Lung microvascular endothelial cell (primary cell): Measurements from ENCODE around the gene DAPK1. TPM values are rescaled to one million over a fixed set of nuclear protein-coding genes. Genes with fewer than 3 reads are reported as not detected.

ENCODE experiments used
- DNase-seq, 2 donors: peaks; one replicate each; pipeline versions ENCODE4 v3.0.0 to v3.0.0-alpha.2; 2010; ENCODE audit warnings: low read depth in 2 of 2
- total RNA-seq: library from RNA; depleted of rRNA; stranded (reverse); fragments of >200 nt; gene quantifications from 2 replicates; pipeline ENCODE4 v1.2.1, GENCODE V29; 2014

DAPK1 gene
- total RNA-seq, 1 donor from 2014 or later: 36.9 TPM

DNA sequence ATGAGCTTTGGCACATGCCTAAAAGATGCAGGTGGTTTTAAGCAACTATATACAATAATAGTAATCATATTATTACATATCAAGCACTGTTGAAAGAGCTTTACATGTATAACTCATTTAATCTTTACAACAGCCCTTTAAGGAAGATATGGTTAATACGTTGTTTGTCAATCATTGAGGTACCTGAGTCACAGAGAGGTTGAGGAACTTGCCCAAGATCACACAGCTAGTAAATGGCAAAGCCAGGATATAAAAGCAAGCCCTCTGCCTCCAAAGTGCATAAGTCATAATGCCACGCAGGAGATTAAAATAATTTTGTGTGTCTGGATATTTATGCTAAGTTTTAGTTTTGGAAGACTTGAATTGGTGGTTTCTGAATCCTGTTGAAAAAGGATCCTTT lies 90.2 kb downstream of the DAPK1 start:
- DNase-seq: no peak

DNA sequence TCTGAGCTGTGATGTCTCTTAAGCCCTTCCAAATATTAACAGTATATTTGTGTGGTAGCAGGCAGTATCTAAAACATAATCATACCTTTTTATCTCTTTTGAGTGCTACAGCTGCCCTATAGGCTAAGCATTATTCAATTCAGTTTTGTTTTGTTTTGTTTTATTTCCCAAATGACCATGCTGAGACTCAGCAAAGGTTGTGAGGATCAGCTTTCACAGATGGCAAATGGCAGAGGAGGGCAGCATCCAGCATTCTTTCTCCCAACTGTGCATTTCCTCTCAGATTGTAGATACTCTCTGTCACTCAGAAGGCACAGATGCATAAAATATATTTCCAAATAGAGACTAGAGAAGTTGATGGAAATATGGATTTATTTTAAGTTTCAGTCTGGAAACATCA lies 90.7 kb downstream of the DAPK1 start:
- no peak for DNase-seq

DNA sequence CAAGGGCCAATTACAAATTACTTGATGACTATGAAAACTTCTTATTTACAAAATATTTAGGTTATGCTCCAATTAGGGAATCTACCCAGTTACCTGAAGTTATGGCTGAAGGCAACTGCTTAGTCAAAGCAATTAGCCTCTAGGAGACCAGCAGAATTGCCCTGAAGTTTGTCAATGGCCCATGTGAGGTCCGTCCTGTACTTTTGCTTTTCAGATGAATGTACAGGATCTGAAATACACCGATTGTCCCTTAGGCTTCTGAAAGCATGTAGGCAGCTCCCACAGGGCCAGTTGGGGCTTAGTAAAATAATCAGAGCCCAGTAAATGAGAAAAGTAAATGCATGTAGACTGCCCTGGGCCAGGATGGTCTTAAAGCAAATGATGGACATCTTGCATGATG lies 93.3 kb downstream of the DAPK1 start:
- no peak for DNase-seq

DNA sequence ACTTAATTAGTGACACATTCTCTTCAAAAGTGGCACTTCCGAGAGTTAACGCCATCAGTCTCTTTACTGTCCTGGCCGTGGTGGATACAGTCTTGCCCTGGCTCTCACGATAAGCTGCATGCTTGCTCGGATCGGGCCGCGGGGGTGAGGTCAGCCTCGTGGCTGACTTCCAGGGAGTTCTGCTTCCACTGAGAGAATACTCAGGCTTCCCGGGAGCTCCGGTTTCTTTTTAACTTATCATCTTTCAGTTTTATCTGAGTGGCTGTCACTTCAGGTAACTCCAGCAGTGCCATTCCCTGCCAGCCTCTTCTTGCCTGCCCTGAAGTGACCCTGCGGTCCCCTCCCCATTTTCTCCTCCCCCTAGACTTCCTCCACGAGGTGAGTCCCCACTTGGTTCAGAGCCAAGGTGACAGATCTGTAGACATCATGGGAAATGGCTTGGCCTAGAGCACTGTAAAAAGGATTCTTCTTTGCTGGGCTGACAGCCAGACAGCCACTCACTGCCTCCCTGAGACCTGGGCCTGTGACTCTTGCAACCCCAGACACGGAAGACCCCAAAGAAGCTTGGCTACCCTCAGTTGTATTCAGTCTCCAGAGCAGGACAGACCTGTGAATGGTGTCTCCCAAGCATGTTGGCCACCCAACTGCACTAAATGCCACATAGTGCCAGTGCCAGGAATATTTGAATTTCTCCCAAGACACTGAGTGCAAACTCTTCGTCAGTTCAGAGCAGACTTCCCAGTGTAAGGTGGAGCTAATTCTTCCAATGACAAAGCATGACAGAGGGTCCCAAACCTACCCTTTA lies 95.1 kb downstream of the DAPK1 start:
- DNase-seq: peak; percentile 28 to 35

DNA sequence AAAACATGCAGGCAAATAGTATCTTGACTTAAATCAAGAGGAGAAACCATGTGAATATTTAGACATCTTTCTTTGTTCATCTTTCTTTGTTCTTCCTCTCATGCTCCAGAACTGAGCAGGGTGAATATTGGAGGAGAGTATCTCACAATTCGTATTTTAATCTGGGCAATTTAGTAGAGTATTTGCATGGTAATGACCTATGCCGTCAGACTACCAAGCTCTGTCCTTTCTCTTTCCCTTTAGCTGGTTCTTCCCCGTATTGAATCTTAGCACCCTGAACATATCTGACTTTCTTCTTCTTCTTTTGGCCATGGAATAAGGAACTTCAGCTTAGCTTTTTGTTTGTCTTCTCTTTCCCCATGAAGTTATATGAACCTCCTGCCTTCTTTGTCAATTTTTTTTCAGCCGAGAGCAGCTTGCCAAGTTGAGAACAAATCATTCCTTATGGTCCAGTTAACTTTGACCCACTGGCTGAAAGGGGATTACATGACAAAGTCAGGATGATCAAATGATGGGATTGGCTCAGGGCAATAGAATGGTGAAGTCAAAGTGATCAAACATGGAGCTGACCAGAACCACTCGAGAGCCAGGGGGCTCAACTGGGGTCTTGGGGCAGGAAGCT lies 95.8 kb downstream of the DAPK1 start:
- DNase-seq: no peak

DNA sequence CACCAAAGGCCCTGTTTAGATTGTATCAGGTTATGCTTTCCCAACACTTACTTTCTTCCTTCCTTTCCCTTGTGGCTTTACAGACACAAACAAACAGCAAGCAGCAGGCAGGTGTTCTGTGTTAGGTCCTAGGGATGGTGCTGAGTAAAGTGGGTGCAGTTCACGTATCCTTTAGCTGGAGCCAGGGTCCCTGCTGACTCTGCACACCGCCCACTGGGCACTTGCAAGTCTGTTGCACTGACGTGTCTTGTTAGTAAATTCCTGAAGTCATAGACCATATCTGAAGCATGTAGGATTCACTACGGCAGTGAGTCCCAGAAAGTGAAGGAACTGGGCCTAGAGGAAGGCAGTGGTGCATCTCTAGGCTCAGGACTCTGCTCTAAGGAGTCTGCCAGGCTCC lies 96.5 kb downstream of the DAPK1 start:
- no peak for DNase-seq

DNA sequence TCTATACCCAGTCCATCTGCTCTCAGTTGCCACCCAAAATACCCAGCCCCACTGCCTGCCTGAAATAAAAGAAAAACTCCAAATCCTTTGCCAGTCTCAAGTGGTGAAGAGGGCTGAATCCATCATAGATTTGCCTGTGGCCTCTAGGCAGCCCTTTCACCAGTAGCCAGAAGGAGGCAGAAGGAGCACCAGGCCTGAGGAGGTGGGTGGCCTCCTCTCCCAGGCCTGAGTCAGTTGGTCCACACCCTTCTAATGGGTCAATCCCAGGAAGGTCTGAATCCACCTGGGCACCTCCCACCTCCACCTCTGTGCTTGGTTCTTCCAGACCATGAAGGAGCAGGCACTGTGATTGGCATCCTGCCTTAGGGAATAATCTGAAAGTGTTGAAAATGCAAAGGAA lies 97.0 kb downstream of the DAPK1 start:
- no peak for DNase-seq

DNA sequence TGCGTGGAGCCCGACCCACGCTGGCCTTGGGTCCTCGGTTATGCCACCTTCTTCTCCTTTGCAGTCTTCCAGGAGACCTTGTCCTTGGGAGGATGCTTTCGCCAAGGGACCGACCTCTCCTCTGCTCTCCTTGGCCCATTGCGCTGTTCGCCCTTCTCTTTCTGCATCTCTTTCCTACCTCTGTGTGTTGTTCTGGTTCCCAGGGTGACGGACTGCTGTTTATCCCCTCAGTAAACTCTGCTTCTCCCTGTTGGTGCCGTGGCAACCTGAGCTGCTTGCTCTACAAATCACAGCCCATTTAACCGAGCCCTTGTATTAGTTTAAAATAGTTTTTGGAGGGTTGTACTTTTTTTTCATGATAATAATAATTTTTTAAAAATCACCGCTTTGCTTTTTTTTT lies 97.9 kb downstream of the DAPK1 start:
- peak in 1 of 2 donors; percentile 47 for DNase-seq

DNA sequence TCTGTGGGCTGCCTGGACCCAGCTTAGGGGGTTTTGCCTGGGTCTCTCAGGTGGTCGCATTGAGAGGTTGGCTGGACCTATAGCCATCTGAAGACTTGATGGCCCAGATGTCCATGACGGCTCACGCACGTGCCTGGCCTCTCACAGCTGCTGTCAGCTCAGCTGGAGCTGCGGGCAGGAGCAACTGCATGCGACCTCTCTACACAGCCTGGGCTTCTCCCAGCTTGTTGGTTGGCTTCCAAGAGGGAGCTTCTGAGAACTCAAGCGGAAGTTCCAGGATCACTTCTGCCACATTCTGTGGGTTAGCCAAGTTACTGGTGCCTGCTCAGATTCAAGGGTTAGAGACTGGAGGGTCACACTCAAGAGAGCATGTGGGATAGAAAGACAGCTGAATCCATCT lies 99.2 kb downstream of the DAPK1 start:
- no peak for DNase-seq

DNA sequence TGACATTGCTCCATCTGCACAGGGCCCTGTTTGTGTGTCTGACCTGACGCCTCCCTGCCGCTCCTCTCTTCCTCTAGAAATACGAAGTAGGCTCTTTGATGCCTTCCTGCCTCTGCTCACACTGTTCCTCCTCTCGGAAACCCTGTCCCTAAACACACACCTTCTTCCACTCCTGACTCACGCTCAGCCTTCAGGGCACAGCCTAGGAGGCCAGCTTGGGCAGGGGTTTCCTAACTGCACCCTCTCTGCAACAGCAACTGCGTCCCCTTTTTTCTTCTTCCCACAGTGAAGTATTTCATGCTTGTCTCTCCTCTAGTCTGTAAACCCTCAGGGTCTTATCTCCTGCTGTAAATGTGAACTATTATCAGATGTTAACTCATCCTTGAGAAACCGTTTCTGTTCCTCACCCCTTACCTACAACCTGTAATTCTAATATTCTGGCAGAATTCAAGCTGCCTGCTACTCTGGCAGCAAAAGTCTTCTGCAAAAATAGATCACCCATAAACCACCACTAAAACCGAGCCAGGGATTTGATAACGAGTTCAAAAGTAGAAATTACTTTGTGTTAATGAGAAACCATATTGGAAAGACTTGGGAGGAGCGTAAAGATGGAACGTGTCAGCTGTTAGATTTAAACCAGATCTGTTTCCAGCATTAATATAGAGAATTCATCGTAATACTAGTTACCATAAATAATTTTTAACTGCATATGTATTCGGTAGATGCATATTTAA lies 100.2 kb downstream of the DAPK1 start:
- DNase-seq: no peak

DNA sequence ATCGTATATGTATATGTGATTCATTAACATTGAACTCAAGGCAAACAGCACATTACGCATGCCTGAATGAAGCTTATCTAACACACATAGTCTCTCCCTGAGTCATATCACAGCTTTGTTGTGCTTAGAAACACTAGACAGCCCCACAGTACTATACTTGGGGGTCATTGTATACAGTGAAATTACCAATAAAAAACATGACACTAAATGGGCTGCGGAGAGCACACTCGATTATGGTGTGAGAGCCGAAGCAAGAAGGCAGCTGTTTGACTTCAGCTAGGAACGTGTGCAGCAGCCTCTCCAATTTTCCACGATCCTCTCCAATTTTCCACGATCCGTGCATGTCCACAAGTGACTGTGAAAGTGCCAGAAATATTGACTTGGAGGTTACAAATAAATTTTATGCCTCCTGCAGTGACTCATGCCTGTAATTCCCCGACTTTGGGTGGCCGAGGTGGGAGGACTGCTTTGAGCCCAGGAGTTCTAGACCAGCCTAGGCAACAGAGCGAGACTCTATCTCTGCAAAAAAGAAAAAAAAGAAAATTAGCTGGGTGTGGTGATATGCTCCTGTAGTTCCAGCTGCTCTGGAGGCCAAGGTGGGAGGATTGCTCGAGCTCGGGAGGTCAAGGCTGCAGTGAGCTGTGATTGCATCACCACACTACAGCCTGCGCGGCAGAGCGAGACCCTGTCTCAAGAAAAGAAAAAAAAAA lies 102.4 kb downstream of the DAPK1 start:
- DNase-seq: peak; percentile 44 to 88

DNA sequence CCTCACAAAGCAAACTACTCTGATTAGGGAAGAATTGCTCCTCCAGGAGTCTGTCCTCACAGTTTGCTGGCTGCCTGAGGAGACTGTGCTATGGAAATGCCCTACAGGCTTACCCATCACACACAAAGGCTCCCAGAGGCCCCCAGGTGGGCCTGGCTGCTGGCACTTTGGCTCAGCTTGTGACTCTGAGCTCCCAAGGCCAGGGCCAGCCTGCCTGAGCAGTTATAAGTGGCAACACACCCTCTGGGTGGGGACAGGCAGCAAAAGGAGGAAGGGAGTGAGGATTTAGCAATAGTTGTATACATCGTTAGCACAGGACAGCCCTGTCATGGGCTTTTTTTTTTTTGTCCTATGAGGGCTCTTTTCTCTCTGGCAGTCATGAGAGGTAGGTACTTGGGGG lies 103.5 kb downstream of the DAPK1 start:
- DNase-seq: no peak

DNA sequence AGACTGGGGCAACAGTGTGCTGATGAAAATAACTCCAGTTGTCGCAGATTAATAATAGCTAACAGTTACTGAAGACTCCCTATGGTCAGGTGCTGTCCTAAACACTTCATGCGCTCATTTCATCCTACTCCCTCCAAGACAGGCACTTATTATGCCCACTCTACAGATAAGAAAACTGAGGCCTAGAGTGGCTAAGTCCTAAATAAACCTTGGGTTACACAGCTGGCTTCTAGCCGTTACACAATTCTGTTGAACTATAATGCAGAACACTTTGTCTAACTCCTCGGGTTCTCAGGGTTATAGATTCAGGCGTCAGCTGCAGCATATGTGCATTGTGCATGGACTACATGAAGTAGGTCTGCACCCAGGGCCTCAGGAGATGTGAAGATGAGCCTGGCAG lies 103.9 kb downstream of the DAPK1 start:
- DNase-seq: no peak

DNA sequence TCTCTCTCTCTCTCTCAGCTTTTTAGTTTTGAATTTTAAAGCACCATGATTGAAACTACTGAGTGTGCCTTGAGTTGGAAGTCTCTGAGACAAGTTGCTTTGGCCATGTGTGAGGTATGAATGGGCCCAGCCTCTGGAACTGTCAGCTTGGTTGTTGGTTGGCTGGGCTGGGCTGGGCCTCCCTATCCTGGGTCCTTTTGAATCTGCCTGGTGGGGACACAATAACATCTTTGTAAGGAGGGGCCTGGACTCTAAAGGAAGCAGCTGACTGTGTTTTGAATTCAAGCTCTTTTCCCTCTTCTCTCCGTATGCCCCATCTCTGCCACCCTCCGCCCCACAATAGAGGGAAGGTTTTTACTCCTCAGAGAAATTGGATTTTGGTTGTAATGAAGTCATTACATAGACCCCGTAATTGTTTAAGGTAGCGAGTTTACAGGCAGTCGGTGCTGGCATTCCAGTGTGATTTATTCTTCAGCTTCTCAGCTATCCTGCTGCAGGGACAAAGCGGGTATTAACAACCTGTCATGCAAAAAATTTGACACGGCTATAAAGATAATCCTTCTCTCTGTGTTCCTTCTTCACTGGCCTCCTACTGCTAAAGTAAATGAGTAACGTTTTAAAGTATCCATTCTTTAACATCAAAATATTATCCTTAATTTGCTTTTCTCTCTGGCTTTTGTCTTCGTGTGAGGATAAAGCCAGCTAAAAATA lies 105.4 kb downstream of the DAPK1 start:
- DNase-seq: no peak

DNA sequence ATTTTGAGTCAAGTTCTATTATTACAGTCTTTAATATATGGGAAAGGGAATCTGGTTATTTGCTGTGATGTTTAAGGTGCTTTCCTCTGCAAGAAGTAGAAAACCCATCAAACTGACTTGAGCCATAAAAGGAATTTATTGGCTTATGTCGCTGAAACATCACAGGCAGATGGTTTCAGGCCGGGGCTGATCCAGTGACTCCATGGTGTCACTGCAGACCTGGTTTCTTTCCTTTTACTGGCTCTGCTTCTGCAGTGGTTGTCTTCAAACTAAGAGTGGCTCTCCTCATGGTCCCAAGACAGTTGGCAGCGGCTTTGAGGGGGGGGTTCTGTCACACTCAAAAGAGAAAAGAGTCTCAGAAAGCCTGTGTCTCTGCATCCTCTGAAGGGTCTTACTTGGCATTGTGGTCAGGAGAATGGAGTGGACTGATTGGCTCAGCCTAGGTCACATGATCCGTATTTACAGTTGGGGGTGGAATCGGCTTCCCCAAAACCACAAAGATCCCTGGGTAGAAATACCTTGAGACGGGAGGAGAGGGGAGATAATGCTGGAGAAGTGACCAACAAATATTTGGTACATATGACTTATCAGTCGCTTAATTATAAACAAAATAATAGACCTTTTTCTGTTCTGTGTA lies 106.3 kb downstream of the DAPK1 start:
- no peak for DNase-seq

DNA sequence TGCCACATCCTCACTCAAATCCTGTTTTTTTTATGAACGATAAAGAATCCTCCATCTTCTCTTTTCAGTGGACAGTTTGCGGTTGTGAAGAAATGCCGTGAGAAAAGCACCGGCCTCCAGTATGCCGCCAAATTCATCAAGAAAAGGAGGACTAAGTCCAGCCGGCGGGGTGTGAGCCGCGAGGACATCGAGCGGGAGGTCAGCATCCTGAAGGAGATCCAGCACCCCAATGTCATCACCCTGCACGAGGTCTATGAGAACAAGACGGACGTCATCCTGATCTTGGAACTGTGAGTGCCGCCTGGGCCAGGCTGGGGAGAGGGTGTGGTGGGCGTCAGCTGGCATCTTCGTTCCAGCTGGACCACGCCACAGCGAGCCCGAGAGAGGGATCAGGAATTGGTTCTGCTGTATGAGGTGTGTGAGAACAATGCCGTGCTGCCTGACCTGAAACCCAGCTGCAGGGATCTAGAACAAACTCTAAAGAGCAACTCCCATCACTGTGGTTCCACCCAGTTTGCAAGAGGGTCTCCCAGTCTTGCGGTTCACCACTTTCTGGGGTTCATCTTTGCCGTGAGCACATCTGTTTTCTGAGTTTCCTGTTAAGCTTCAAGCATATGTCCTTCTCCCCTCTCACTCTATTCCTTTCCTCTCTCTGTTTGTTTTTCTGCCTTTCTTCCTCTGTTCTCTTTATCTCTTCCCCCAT lies 107.4 kb downstream of the DAPK1 start:
- DNase-seq: no peak

DNA sequence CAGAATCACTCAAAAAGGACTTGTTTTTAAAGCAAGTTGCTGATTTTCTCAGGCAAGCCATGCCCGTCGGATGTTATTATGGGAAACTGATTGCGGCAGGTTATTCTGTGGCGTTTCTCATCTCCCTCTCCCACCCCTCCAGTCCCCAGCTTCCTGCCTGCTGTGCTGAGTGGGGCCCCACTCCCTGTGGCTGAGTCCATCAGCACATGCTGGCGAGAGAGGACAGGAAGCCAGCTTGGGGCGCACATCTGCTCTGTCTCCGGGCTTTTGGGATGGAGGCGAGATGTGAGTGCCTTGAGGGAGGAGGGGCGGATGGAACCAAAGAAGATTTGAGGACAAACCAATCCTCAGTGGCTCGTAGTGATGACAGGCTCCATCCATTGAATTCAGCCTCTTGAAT lies 108.0 kb downstream of the DAPK1 start:
- no peak for DNase-seq

DNA sequence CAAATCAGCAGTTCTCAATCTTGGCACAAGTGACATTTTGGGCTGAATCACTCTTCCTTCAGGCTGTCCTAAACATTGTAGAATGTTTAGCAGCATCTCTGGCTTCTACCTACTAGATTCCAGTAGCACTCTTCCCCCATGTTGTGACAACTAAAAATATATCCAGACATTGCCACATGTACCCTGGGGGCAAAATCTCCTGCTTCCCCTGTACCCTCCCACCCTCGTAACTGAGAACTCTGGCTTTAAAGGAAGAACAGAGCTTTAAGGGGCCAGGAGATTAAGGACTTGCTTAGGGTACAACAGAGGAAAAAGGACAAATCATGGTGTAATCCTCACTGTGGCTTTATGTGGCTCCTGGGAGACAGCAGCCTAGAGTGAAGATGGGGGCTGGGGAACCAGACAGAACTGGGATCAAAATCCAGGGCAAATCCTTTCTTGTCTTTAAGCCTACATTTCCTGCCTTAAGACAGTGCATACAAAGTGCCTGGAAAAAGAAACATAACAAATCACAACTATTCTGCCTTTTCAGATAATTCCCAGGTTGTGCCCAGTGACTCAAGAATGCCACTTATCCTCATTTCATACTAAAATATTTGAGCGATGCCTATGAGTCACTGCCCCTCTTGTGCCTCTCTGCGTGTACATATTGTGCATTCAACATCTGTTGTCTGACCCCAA lies 109.3 kb downstream of the DAPK1 start:
- peak; percentile 10 to 20 for DNase-seq

DNA sequence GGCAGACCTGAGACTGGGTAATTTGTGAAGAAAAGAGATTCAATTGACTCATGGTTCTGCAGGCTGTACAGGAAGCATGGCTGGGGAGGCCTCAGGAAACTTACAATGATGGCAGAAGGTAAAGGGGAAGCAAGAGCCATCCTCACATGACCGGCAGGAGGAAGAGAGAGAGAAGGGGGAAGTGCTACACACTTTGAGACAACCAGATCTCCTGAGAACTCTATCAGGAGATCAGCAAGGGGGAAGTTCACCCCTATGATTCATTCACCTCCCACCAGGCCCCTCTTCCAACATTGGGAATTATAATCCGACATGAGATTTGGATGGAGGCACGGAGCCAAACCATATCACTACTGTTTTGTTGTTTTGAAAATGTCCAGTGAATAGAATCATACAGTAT lies 110.2 kb downstream of the DAPK1 start:
- peak; percentile 20 to 44 for DNase-seq

DNA sequence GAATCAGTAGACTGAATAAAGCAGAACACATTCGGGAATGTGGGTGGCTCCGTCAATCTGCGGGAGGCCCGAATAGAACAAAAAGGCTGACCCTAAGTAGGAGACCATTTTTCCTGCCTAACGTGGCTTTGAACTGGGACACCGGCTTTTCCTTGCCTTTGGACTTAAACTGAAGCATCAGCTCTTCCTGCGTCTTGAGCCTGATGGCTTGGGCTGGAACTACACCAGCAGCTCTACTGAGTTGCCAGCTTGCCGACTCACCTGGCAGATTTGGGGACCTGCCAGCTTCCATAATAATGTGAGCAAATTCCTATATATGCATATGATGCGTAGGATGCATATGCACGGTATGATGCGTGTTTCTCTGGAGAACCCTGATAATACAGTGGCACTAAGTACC lies 111.3 kb downstream of the DAPK1 start:
- DNase-seq: no peak
